Ishikawa (cell line): ENCODE results near the gene PSD4.

Experiments
- CEBPB ChIP-seq: IDR thresholded peaks from 2 replicates; pipeline ENCODE4 v1.6.1; 2012
- CREB1 ChIP-seq: IDR thresholded peaks from 2 replicates; pipeline ENCODE4 v1.6.1; 2012; ENCODE audit warnings: low read depth
- EGR1 ChIP-seq: IDR thresholded peaks from 2 replicates; pipeline ENCODE4 v1.6.1; 2012
- EP300 ChIP-seq: IDR thresholded peaks from 2 replicates; pipeline ENCODE4 v1.6.1; 2012; ENCODE audit warnings: borderline replicate concordance
- FOXM1 ChIP-seq: IDR thresholded peaks from 2 replicates; pipeline ENCODE4 v1.6.1; 2012; ENCODE audit warnings: low read depth, borderline replicate concordance
- MAX ChIP-seq: IDR thresholded peaks from 2 replicates; pipeline ENCODE4 v1.6.1; 2012
- NFIC ChIP-seq: IDR thresholded peaks from 2 replicates; pipeline ENCODE4 v1.6.1; 2012
- RAD21 ChIP-seq: IDR thresholded peaks from 2 replicates; pipeline ENCODE4 v1.6.1; 2012; ENCODE audit warnings: low read depth
- TAF1 ChIP-seq: IDR thresholded peaks from 2 replicates; pipeline ENCODE4 v1.6.1; 2012; ENCODE audit warnings: low read depth, mild to moderate bottlenecking
- TCF12 ChIP-seq: IDR thresholded peaks from 2 replicates; pipeline ENCODE4 v1.6.1; 2012; ENCODE audit warnings: low read depth
- TEAD4 ChIP-seq: IDR thresholded peaks from 2 replicates; pipeline ENCODE4 v1.6.1; 2012
- YY1 ChIP-seq: IDR thresholded peaks from 2 replicates; pipeline ENCODE4 v1.6.1; 2012; ENCODE audit warnings: low read depth
- ZBTB7A ChIP-seq: IDR thresholded peaks from 2 replicates; pipeline ENCODE4 v1.6.1; 2012; ENCODE audit warnings: low read depth
- TF ChIP-seq, protein P1 (sequence below): IDR thresholded peaks from 2 replicates; pipeline ENCODE4 v1.6.1; 2012
- TF ChIP-seq, protein P2 (sequence below): IDR thresholded peaks from 2 replicates; pipeline ENCODE4 v1.6.1; 2012; ENCODE audit warnings: low read depth, mild to moderate bottlenecking

The PSD4 gene

DNA sequence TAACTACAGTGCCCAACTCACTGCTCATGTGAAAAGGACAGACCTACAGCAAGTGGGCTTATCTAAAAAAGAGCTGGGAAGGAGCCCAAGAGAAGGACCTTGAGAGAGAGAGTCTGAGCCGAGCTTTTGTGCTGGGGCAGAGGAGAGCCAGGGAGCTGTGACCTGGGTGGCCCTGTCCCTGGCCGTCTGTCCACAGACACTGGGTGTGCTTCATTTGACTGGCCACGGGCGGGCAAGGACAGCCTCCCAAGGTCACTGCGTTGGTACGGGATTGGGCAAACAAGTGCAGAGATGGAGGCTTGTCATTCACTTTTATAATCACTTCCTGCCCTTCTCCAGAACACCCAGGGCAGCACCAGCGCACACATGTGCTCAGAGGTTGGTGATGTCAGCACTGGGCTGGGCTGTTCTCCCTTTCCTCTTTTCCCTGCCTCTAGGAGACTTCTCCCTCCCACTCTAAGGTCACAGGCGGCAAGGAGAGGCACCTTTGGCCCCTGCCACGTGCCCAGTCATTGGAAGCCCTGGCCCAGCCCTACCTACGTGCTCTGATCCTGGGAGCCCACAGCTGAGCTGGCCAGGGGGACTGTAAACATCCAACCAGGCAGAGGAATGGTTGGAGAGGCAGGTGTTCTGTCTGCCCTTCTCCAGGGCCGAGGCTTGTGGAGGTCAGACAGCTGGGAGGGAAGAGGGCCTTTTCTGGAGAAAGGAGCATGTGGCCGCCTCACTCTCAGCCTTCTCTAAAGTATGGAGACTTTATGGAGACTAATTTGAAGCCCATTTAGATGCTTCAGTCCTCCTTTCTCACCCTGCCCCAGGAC, 6.4 kb upstream of the PSD4 start:
- TF ChIP-seq MAX (no peak), EP300 (no peak), CEBPB (no peak), YY1 (no peak), NFIC (no peak), TCF12 (no peak), TEAD4 (no peak), FOXM1 (no peak), TAF1 (no peak), EGR1 (no peak), RAD21 (no peak), ZBTB7A (no peak), CREB1 (no peak)
- TF ChIP-seq, protein P1, sequence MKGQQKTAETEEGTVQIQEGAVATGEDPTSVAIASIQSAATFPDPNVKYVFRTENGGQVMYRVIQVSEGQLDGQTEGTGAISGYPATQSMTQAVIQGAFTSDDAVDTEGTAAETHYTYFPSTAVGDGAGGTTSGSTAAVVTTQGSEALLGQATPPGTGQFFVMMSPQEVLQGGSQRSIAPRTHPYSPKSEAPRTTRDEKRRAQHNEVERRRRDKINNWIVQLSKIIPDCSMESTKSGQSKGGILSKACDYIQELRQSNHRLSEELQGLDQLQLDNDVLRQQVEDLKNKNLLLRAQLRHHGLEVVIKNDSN, result no peak
- TF ChIP-seq, protein P2, sequence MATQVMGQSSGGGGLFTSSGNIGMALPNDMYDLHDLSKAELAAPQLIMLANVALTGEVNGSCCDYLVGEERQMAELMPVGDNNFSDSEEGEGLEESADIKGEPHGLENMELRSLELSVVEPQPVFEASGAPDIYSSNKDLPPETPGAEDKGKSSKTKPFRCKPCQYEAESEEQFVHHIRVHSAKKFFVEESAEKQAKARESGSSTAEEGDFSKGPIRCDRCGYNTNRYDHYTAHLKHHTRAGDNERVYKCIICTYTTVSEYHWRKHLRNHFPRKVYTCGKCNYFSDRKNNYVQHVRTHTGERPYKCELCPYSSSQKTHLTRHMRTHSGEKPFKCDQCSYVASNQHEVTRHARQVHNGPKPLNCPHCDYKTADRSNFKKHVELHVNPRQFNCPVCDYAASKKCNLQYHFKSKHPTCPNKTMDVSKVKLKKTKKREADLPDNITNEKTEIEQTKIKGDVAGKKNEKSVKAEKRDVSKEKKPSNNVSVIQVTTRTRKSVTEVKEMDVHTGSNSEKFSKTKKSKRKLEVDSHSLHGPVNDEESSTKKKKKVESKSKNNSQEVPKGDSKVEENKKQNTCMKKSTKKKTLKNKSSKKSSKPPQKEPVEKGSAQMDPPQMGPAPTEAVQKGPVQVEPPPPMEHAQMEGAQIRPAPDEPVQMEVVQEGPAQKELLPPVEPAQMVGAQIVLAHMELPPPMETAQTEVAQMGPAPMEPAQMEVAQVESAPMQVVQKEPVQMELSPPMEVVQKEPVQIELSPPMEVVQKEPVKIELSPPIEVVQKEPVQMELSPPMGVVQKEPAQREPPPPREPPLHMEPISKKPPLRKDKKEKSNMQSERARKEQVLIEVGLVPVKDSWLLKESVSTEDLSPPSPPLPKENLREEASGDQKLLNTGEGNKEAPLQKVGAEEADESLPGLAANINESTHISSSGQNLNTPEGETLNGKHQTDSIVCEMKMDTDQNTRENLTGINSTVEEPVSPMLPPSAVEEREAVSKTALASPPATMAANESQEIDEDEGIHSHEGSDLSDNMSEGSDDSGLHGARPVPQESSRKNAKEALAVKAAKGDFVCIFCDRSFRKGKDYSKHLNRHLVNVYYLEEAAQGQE, result no peak

DNA sequence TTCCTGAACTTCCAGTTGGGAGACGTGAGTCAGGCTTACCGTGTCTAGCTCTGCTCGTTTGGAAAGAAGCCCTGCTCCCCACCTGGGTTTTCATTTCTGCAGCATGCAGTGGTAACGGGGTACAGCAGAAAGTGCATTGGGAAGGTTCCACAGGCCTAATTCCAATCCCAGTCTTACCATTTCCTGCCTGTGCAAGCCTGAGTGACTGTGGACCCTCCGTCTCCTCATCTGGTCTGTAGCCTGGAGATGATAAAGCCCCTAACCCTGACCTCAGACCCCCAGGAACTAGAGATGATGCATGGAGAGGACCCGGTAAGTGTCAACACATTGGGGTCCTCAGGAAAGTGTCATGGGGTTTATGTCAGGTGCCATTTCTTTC, 5.8 kb upstream of the PSD4 start:
- TF ChIP-seq CREB1, result no peak
- TF ChIP-seq RAD21, result no peak
- TF ChIP-seq, protein P1, result no peak
- no peak for TF ChIP-seq EGR1
- no peak for TF ChIP-seq TCF12
- no peak for TF ChIP-seq CEBPB
- no peak for TF ChIP-seq YY1
- no peak for TF ChIP-seq FOXM1
- TF ChIP-seq, protein P2, result no peak
- no peak for TF ChIP-seq TAF1
- no peak for TF ChIP-seq MAX
- no peak for TF ChIP-seq EP300
- no peak for TF ChIP-seq ZBTB7A
- no peak for TF ChIP-seq NFIC
- no peak for TF ChIP-seq TEAD4

DNA sequence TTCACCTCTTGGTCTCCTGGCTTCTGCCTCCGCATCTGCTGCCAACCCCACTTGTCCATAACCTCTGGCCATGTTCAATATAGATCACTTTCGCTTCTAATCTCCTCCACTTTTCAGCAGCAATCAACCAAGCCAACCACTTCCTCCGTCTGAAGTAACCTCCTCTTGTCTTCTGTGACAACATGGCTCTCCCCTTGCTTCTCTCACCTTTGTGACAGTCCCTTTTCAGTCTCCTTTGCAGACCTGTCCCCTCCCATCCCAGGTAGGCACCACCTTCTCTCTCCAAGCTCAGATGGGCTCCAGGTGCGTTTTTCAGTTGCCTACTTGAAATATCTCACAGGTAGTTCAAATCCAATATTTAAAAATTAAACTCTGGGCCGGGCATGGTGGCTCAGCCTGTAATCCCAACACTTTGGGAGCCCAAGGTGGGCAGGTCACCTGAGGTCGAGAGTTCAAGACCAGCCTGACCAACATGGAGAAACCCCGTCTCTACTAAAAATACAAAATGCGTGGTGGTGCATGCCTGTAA, 4.7 kb upstream of the PSD4 start:
- TF ChIP-seq TEAD4, result no peak
- no peak for TF ChIP-seq EGR1
- no peak for TF ChIP-seq FOXM1
- TF ChIP-seq TCF12, result no peak
- TF ChIP-seq TAF1, result no peak
- no peak for TF ChIP-seq CEBPB
- TF ChIP-seq MAX, result no peak
- TF ChIP-seq ZBTB7A, result no peak
- TF ChIP-seq CREB1, result no peak
- TF ChIP-seq NFIC, result no peak
- TF ChIP-seq, protein P1, result no peak
- no peak for TF ChIP-seq YY1
- TF ChIP-seq, protein P2, result no peak
- no peak for TF ChIP-seq RAD21
- no peak for TF ChIP-seq EP300
